ENCODE measurements around the gene SUFU. TPM values are rescaled to one million over a fixed set of nuclear protein-coding genes. Genes with fewer than 3 reads are reported as not detected.

The SUFU gene
- total and polyA plus RNA-seq, 2 of the 13 experiments (the other 11 are each of a cell fraction or from before 2014, with no cell fraction given) = 2.9 to 5.5 TPM

GRCh38 chr10:102502337-102503151 lies 1.2 kb upstream of the SUFU start, which contains the start of gene ACTR1A (continued):
- TF ChIP-seq MIER3 (CRISPR knock-in tag; IDR thresholded peaks at IDR 0.05; ENCODE audit: borderline replicate concordance) (0 out of 2 replicates have a peak, but pooled peaks have one; percentile 27), SP2 (CRISPR knock-in tag; IDR thresholded peaks at IDR 0.05) (peak; percentile 86), ZNF670 (CRISPR knock-in tag; IDR thresholded peaks at IDR 0.05; ENCODE audit: borderline replicate concordance) (no peak; the same call in 1 of the 2 replicates), ZNF749 (CRISPR knock-in tag; IDR thresholded peaks at IDR 0.05; ENCODE audit: borderline replicate concordance) (peak; percentile 58; the same call in 1 of the 2 replicates), ASH2L (IDR thresholded peaks at IDR 0.05; ENCODE audit: insufficient read length, low read depth, low read length) (peak; percentile 68), SRSF1 (optimal IDR thresholded peaks at IDR 0.05; ENCODE audit: low read depth, low read length) (no peak), LBX2 (CRISPR knock-in tag; IDR thresholded peaks at IDR 0.05; ENCODE audit: borderline replicate concordance) (no peak), KAT8 (CRISPR knock-in tag; IDR thresholded peaks at IDR 0.05) (peak; percentile 11; the same call in 1 of the 2 replicates), ZNF558 (CRISPR knock-in tag; IDR thresholded peaks at IDR 0.05; ENCODE audit: borderline replicate concordance) (no peak), SNAPC2 (CRISPR knock-in tag; IDR thresholded peaks at IDR 0.05) (0 out of 2 replicates have a peak, but pooled peaks have one; percentile 45), TOE1 (CRISPR knock-in tag; IDR thresholded peaks at IDR 0.05) (no peak), SMAD9 (CRISPR knock-in tag; IDR thresholded peaks at IDR 0.05) (peak; percentile 74), ZNF768 (CRISPR knock-in tag; IDR thresholded peaks at IDR 0.05) (no peak), GABPA (IDR thresholded peaks at IDR 0.05; ENCODE audit: low read depth, low read length) (peak; percentile 22; the same call in 1 of the 2 replicates), GABPA (CRISPR knock-in tag; IDR thresholded peaks at IDR 0.05; ENCODE audit: low read depth) (peak; percentile 87), SOX5 (CRISPR knock-in tag; IDR thresholded peaks at IDR 0.05; ENCODE audit: borderline replicate concordance) (0 out of 2 replicates have a peak, but pooled peaks have one; percentile 9), HOXA3 (CRISPR knock-in tag; IDR thresholded peaks at IDR 0.05) (peak; percentile 47; the same call in 1 of the 2 replicates), UBTF (CRISPR knock-in tag; IDR thresholded peaks at IDR 0.05) (peak; percentile 10), NBN (conservative IDR thresholded peaks at IDR 0.05) (no peak), NAIF1 (CRISPR knock-in tag; IDR thresholded peaks at IDR 0.05; ENCODE audit: borderline replicate concordance) (no peak), ZIK1 (CRISPR knock-in tag; IDR thresholded peaks at IDR 0.05; ENCODE audit: borderline replicate concordance, low read depth) (no peak), ZNF335 (CRISPR knock-in tag; IDR thresholded peaks at IDR 0.05) (peak; percentile 77)
- TF ChIP-seq, protein P1, sequence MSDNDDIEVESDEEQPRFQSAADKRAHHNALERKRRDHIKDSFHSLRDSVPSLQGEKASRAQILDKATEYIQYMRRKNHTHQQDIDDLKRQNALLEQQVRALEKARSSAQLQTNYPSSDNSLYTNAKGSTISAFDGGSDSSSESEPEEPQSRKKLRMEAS (IDR thresholded peaks at IDR 0.05) = peak; percentile 56; the same call in 1 of the 2 replicates
- TF ChIP-seq, protein P2, sequence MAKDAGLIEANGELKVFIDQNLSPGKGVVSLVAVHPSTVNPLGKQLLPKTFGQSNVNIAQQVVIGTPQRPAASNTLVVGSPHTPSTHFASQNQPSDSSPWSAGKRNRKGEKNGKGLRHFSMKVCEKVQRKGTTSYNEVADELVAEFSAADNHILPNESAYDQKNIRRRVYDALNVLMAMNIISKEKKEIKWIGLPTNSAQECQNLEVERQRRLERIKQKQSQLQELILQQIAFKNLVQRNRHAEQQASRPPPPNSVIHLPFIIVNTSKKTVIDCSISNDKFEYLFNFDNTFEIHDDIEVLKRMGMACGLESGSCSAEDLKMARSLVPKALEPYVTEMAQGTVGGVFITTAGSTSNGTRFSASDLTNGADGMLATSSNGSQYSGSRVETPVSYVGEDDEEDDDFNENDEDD (CRISPR knock-in tag; IDR thresholded peaks at IDR 0.05; ENCODE audit: borderline replicate concordance) = peak; percentile 55; the same call in 1 of the 2 replicates
- TF ChIP-seq, protein P3, sequence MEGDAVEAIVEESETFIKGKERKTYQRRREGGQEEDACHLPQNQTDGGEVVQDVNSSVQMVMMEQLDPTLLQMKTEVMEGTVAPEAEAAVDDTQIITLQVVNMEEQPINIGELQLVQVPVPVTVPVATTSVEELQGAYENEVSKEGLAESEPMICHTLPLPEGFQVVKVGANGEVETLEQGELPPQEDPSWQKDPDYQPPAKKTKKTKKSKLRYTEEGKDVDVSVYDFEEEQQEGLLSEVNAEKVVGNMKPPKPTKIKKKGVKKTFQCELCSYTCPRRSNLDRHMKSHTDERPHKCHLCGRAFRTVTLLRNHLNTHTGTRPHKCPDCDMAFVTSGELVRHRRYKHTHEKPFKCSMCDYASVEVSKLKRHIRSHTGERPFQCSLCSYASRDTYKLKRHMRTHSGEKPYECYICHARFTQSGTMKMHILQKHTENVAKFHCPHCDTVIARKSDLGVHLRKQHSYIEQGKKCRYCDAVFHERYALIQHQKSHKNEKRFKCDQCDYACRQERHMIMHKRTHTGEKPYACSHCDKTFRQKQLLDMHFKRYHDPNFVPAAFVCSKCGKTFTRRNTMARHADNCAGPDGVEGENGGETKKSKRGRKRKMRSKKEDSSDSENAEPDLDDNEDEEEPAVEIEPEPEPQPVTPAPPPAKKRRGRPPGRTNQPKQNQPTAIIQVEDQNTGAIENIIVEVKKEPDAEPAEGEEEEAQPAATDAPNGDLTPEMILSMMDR (CRISPR knock-in tag; IDR thresholded peaks at IDR 0.05) = no peak; the same call in 1 of the 2 replicates

All from HepG2 (cell line).